GM21528 (cell line): Measurements from ENCODE around the gene CLDN20.
"Not testable (repeated sequence)": the region's sequence is repeated elsewhere in the genome, so short reads cannot be mapped to it uniquely, and the experiment has no call there.

Experiments used
- ATAC-seq: cut with Tn5 transposase; IDR thresholded peaks from one replicate; pipeline ENCODE4 v1.9.1; 2021; ENCODE audit warnings: mild to moderate bottlenecking, moderate library complexity; ENCODE audit not compliant: unreplicated experiment, low FRiP score

The CLDN20 gene, protein sequence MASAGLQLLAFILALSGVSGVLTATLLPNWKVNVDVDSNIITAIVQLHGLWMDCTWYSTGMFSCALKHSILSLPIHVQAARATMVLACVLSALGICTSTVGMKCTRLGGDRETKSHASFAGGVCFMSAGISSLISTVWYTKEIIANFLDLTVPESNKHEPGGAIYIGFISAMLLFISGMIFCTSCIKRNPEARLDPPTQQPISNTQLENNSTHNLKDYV

DNA sequence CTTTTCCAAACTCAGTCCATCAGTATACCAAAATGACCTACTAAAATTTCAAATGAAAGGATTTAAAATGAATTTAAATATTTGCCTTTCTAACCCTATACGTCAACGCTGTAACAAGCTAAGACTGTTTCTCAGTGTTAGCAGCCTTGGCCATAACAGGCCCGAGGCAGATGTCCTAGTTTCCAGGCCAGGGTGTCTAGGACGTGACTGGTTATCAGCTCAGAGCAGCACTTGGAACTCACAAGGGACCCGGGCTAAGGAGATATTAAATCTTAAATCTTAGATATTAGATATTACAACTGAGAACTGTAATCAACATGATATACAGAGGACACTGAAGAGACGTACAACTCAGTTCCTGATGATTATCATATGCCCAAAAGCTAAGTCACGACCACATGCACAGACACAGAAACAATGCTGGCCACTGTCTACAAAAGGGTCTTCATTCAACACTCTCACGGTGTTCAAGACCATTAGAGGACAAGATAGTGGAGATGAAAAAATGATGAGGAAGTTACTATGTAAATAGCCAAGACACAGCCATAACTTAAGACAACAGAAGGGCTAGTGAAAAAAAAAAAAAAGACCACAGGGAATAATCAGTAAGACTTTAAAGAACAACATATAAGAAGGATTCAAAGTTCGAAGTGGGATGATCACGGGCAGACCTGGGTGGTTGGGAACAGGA, at the start of gene CLDN20:
CLDN20 (plus strand) TSS at position 641 of the 691 bp plus-strand sequence. CDS start 11,707 bp downstream, outside the sequence.
- ATAC-seq, result no peak

DNA sequence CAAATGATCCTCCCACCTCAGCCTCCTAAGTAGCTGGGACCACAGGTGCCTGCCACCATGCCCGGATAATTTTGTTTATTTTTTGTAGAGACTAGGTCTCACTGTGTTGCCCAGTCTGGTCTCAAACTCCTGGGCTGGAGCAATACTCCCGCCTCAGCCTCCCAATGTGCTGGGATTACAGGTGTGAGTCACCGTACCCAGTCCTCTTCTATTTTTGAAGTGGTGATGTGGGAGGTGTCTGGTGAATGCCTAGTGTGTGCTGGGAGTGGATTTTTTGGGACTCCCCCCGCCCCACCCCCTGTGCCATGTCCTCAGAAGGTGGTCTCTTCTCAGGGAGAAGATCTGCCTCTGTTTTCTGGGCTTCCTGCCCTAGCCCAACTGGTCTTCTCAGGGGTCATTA, 47.9 kb upstream of the CLDN20 start:
- ATAC-seq, result no peak

DNA sequence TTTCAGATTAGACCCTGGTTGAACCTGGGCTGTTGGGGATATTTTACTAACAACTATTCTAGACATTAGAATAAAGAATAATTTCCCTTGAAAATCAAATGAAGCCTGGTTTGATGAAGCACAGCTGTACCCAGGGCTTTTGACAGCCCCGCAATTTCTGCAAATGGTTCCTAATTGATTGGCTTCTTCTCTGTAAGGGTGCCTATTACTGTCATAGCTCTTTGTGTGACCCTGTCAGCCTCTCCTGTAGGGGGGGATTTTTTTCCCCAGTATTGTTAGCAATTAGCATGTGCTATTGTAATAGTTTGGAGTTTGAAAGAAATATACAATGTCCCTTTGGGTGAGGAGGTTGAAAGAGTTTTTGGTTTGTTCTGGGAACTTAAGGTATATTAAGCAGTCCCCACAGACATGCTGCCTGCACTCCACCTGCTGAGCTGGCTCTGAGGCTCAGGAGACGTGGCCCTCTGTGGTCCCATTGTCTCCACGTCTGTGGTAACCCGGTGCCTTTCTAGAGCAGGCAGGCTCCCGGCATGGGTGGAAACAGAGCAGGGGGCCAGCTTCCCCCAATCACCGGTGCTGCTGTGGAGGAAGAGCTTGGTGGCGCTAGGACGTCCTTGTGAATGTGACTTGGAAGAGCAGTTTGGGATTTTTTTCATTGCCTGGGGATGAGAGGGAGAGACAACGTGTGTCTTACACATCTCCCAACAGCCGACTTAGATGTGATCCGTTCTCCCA, 47.3 kb upstream of the CLDN20 start:
- no peak for ATAC-seq

DNA sequence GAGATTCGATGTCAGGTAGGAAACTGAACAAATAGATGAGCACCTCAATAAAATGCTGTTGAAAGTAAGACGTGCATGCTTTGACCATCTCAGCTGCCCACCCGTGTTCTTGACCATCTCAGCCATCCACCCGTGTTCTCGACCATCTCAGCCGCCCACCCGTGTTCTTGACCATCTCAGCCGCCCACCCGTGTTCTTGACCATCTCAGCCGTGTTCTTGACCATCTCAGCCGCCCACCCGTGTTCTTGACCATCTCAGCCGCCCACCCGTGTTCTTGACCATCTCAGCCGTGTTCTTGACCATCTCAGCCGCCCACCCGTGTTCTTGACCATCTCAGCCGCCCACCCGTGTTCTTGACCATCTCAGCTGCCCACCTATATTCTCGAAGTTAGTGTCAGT, 45.1 kb upstream of the CLDN20 start:
- ATAC-seq, result not testable (repeated sequence)

DNA sequence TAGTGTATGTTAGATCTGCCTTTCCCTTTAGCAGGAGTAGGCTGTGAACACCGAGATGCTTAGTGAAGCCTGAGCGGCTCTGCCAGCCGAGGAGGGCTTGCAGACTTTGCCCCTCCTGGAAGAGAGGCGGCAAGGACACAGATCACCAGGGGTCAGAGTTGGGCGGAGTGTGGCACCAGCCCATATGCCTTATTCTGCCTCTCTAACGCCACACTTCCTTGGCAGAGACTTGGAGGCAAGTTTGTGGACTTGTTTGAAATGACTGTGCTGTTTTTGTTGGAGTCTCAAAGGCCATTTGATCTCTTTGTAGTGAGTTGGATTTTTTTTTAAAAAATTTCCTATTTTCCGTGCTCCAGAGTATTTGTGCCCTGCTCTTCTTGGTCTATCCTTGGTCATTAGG, 44.5 kb upstream of the CLDN20 start:
- ATAC-seq, result no peak

DNA sequence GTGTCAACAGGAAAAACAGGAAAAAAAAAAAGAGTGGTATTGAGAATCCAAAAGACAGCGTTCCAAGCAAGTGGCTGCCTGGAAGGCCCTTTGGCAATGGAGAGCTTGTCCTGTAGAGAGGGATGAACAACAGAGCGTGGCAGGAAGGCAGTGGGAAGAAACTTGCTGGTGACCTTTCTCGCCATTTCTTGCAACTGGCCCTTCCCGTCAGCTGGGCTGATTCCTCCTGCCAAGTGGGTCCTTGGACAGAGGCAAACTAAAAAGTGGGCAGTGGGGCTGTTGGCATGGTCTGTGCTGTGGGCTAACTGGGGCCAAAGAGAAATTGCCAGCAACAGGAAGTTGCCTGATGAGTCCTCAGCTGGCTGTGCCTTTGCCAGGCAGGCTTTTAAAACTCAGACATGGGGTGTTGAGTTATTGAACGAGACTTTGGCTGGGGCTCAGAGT, 43.9 kb upstream of the CLDN20 start:
- no peak for ATAC-seq

DNA sequence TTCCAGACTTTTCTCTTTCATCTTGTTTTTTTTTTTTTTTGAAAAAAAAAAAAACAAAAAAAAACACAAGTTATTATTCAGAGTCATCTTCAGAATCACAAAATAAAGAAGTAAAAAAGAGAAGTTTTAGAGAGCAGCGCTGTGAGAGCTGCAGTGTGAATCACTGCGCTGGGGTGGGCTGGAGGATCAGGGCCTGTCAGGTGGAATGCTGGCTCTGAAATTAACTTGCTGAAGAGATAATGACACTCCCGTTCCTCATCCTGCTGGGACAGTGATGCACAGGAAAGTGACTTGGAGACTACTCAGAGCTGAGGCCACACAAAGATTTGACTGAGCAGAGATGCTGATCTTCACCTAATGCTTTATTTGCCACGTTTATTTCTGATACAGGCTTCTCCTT, 42.7 kb upstream of the CLDN20 start:
- ATAC-seq, result no peak

DNA sequence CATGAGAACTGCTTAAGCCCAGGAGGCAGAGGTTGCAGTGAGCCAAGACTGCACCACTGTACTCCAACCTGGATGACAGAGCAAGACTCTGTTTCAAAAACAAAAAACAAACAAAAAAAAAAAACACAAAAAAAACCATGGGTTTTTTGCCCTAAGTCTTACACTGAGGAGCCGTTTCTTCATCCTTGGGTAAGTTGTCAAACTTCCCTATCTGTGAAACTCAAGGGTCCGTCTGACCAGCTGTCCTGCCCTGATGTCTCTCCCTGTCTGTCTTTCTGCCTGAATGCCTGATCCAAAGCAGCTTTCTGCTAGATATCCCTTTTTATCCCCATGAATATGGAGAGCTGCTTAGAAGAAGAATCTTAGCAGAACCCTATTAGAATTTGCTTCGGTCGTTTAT, 41.3 kb upstream of the CLDN20 start:
- no peak for ATAC-seq

DNA sequence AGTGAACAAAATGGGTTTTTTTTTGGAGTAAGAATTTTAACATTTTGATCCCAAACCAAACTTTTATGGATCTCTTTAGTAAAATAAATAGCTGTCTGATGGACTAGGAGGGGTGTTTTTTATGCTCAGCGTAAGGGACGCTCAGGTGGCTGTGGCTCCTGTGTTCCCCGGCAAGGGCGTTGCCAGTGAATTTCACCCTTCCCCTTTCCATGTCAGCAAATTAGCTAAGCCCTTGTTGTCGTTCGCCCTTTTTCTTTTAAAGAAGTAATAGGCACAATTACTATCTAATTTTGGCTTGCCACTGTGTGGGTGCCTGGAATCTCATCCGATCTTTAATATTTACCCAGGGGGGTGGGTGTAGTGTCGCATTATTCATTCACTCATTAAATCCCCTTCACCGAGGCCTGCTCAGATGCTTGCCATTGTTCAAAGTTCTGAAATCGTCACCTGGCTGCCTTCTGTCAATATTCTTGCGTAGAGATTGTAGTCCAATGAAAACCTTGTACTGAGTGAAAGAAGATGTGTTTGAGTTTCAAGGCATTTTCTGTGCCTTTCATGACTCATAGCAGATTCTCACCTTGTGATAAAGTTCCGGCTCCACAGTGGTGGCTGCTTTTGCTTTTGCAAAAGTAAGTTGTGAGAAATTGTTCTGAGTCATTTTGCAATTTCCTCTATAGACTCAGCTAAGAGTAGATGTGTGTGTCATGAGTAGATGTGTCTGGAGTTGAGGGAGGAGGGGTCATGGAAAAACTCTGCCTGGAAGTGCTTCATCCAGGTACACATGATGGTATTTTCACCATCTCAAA, 40.0 kb upstream of the CLDN20 start:
- peak; percentile 97 for ATAC-seq

DNA sequence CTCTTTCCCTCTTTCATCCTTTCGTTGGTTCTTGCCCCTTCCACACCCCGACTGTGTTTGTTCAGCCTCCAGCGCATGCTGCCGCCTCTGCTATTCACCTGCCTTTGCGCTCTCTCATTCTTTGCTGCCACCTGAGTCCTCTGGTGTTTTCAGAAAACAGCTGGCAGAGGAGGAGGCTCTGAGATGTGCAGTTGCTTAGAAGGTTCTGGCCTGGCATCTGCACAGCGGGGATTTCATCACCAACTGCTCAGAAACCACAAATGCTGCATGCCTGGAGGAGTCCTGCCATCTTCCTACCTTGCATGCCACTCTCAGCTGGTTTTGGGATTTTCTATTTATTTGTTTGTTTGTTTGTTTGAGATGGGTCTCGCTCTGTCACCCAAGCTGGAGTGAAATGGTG, 39.2 kb upstream of the CLDN20 start:
- no peak for ATAC-seq

DNA sequence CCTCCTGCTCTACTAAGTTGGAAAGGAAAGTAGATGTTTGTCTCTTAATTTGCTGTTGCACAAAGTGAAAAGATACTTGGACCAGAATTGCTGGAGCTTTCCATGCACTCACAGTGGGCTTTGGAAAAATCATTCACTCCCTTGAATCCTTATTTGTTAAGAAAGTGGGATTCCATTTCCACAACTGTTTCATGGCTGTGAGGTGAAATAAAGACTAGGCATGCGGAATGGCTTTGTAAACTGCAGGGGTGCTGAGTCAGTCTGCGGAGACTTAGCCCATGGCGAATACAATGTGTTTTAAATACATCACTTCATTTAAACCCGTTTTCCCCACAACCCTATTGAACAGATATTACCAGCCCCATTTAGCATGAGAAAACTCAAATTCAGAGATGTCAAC, 36.8 kb upstream of the CLDN20 start:
- no peak for ATAC-seq

DNA sequence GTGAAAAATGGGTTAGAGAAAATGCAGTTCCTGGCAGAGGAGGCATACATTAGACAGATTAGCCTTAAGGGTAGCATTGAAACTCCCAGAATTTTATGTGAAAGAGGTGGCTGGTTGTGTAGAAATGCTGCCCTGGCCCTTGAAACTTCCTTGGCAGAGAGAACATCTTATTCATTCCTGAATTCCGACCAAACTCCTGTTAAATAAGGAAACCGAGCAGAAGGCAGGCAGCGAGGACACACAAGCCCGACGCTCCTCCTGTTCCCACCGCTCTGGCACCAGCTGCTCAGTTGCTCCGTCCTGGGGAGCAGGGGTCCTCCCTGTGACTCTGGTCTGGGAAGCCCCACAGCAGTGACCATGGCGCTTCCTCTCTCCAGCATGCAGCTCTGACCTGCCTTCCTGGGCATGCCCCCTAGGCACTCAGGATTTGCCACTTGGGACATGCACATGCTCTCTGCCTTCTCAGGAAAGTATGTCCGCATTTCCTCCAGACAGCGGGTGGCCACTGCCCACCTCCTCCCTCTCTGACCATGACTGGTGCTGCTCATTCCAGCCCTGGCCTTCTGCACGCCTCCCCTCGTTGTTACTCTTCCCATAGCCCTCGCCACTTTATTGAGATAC, 35.2 kb upstream of the CLDN20 start:
- ATAC-seq, result no peak

DNA sequence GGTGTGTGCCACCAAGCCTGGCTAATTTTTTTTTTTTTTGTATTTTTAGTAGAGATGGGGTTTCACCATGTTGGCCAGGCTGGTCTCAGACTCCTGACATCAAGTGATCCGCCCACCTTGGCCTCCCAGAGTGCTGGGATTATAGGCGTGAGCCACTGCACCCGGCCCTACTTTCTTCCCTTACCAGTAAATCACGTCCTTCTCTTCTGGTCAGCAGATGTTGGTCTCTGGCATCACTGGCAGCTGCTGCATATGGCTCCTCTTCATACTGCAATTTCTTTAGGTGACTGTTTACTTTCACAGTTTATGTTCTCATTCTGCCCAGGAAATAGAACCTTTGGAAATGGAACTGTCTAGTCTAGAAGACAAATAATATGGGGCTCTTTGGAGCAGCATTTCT, 32.8 kb upstream of the CLDN20 start:
- ATAC-seq, result not testable (repeated sequence)

DNA sequence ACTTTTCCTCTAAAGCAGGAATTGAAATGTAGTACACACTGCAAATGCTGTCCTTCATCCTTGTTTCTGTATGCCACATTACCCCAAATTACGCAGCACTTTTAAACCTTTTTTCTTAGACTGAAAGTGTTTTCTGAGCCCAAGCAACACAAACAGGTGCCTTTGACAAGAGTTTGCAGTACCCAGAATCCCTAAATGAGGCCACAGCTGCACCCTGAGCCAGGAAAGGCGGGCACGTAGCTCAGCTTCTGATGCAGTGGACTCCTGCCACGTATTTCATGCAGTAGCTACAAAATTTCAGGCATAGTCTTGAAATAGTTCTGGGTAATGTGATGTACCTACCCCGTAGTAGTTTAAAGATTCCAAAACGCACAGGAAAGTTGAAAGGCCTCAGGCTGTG, 31.0 kb upstream of the CLDN20 start:
- no peak for ATAC-seq

DNA sequence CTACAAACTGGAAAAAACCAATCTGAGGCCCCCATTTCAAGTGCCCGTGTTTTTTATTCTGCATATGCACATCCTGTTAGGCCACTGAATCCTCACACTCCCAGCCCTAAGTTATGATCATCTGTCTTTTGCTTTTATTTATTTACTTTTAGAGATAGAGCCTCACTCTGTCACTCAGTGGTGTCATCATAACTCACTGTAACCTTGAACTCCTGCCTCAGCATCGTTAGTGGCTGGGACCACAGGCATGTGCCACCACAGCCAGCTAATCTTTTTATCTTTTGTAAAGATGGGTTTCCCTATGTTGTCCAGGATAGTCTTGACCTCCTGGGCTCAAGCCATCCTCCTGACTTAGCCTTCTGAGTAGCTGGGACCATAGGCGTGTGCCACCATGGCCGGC, 29.6 kb upstream of the CLDN20 start:
- ATAC-seq, result no peak

DNA sequence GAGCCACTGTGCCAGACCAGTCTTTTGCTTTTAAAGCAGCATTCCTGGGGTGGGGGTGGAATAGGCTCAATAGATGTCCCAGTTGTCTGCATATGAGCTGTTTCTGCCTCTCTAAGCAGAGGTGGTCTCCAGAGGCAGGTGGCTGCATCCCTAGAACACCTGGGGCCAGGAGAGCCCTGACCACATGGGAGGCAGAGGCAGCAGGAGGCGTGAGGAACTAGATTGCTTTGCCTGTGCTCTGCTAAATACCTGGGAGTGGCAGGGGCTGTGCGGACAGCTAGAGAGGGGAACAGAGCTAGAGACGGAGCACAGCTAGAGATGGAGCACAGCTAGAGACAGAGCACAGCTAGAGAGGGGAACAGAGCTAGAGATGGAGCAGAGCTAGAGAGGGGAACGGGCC, 29.1 kb upstream of the CLDN20 start:
- no peak for ATAC-seq

DNA sequence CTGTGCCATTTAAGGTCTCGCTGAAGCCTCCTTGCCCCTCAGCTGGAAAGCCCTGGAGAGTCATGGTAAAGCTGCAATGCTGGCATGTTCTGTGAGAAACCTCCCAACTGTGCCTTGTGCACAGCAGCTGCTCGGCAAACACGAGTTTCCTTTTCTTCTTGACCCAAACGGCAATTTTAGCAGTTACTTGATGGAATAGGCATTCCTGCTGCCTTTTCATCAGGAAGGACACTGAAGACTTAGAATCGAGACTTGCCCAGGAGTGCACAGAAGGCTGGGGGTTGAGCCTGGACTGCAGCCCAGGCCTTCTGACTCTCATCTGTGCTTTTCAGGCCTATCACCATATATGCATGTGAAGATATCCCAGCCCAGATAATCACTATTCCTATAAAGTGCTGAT, 28.7 kb upstream of the CLDN20 start:
- ATAC-seq, result no peak

DNA sequence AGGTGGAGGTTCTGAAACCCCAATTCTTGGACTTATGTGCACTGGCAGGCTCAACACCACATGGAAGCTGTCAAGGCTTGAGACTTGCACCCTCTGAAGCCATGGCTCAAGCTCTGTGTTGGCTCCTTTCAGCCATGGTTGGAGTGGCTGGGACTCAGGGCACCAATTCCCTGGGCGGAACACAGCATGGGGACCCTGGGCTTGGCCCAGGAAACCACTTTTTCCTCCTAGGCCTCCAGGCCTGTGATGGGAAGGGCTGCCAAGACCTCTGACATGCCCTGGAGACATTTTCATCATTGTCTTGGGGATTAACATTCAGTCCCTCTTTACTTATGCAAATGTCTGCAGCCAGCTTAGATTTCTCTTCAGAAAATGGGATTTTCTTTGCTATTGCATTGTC, 26.2 kb upstream of the CLDN20 start:
- ATAC-seq, result no peak

DNA sequence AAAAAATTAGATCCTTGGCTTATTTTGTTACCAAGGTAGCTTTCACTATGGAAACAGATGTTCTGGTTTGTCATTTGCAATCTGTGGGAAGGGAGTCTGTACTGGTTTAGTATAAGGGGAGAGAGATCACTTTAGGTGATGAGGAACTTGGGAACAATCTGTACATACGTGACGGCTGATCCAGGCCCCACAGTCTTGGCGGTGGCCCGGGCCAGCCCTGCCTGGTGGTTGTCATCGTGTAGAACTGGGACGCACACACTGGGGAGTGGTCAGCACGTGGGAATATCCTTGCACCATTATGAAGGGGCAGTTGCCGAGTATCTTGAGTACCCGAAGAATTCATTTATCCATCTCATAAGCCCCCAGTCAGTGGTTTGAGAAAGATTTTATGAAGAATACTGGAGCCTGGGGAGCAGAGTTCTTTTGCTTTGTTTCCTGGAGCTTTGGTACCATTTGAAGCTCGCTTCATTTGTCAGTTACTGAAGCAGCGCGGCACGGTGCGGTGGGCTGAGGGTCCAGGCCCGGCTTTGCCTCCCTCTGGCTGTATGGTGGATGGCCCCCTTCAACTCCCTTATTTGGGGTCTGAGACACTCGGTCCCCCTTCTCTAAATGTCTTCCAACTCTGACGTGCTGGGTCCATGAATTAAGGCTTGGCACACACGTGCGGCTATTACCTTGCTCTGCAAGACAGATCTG, 22.8 kb upstream of the CLDN20 start:
- ATAC-seq, result no peak

DNA sequence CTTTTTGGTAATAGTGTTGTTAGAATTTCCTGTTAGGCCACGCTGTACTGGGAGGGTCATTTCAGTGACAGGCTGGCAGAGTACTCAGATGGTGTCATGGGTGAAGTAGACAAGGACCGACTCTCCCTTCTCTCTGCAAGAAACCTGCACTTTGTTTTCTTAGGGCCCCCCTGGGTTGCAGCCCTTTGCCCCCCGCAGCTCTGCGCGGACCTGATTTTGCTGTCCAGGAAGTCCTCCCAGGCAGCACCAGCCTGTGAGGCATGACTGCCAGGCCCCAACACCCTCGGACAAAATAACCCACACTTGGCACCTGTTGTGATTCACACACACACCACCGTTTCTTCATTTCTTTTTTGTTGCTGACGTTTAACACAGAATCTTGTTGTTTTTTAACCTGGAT, 21.8 kb upstream of the CLDN20 start:
- no peak for ATAC-seq
